Ishikawa (cell line): ENCODE data around the gene AGO1.
A peak's percentile ranks its signal among the peaks of the same experiment; 100 is the strongest.

Experiments used
- CEBPB ChIP-seq: IDR thresholded peaks from 2 replicates; pipeline ENCODE4 v1.6.1; 2012
- CREB1 ChIP-seq: IDR thresholded peaks from 2 replicates; pipeline ENCODE4 v1.6.1; 2012; ENCODE audit warnings: low read depth
- EGR1 ChIP-seq: IDR thresholded peaks from 2 replicates; pipeline ENCODE4 v1.6.1; 2012
- EP300 ChIP-seq: IDR thresholded peaks from 2 replicates; pipeline ENCODE4 v1.6.1; 2012; ENCODE audit warnings: borderline replicate concordance
- RAD21 ChIP-seq: IDR thresholded peaks from 2 replicates; pipeline ENCODE4 v1.6.1; 2012; ENCODE audit warnings: low read depth
- TAF1 ChIP-seq: IDR thresholded peaks from 2 replicates; pipeline ENCODE4 v1.6.1; 2012; ENCODE audit warnings: low read depth, mild to moderate bottlenecking
- TEAD4 ChIP-seq: IDR thresholded peaks from 2 replicates; pipeline ENCODE4 v1.6.1; 2012
- YY1 ChIP-seq: IDR thresholded peaks from 2 replicates; pipeline ENCODE4 v1.6.1; 2012; ENCODE audit warnings: low read depth
- ZBTB7A ChIP-seq: IDR thresholded peaks from 2 replicates; pipeline ENCODE4 v1.6.1; 2012; ENCODE audit warnings: low read depth
- TF ChIP-seq, protein P1 (sequence below): IDR thresholded peaks from 2 replicates; pipeline ENCODE4 v1.6.1; 2012
- TF ChIP-seq, protein P2 (sequence below): IDR thresholded peaks from 2 replicates; pipeline ENCODE4 v1.6.1; 2012; ENCODE audit warnings: low read depth, mild to moderate bottlenecking

DNA sequence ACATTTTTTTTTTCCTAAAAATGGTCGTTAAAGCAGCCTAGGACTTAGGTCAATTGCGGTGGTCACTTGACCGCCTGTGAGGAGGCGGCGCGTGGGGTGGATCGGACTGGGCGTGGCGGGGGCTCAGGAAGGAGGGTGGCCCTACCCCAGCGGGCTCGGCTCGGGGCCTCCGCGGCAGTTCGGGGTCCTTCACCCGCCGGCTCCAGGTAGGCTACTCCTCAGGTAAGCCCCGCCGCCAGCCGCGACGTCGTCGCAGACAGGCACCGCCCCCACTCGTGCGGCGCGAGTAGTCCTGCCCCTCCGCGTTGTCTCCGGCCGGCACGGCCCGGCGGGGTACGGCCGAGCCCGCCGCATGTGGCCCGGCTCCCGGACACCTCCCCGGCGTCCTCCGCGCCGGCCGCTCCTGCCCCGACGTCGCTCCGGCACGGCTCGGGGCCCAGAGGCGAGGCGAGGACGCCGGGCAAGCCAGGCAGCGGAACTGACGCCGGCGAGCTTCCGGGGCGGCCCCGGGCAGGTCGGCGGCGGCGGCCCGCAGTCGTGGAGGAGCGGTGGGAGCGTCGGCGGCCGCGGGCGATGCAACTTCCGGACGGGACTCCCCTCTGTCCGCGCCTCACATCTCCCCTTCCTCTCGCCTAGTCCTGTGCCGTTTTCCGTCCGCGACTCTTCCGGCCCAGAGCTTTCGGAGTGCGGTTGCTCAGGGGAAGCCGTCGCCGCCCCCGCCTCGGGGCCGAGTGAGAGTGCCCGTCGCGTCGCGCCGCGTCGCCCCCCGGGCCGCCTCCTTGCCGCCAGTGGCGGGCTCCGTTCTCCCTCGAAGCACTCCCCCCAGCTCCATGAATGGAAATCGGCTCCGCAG lies 47.8 kb downstream of the AGO1 start, which contains the start of gene AGO3:
- TF ChIP-seq, protein P1, sequence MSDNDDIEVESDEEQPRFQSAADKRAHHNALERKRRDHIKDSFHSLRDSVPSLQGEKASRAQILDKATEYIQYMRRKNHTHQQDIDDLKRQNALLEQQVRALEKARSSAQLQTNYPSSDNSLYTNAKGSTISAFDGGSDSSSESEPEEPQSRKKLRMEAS = peak; percentile 70; the same call in 1 of the 2 replicates
- TF ChIP-seq EGR1 (peak; percentile 76), RAD21 (no peak), CREB1 (no peak), ZBTB7A (peak; percentile 35; the same call in 1 of the 2 replicates), TAF1 (peak; percentile 75; the same call in 1 of the 2 replicates), YY1 (peak; percentile 34; the same call in 1 of the 2 replicates), EP300 (no peak), CEBPB (no peak), TEAD4 (no peak)
- TF ChIP-seq, protein P2, sequence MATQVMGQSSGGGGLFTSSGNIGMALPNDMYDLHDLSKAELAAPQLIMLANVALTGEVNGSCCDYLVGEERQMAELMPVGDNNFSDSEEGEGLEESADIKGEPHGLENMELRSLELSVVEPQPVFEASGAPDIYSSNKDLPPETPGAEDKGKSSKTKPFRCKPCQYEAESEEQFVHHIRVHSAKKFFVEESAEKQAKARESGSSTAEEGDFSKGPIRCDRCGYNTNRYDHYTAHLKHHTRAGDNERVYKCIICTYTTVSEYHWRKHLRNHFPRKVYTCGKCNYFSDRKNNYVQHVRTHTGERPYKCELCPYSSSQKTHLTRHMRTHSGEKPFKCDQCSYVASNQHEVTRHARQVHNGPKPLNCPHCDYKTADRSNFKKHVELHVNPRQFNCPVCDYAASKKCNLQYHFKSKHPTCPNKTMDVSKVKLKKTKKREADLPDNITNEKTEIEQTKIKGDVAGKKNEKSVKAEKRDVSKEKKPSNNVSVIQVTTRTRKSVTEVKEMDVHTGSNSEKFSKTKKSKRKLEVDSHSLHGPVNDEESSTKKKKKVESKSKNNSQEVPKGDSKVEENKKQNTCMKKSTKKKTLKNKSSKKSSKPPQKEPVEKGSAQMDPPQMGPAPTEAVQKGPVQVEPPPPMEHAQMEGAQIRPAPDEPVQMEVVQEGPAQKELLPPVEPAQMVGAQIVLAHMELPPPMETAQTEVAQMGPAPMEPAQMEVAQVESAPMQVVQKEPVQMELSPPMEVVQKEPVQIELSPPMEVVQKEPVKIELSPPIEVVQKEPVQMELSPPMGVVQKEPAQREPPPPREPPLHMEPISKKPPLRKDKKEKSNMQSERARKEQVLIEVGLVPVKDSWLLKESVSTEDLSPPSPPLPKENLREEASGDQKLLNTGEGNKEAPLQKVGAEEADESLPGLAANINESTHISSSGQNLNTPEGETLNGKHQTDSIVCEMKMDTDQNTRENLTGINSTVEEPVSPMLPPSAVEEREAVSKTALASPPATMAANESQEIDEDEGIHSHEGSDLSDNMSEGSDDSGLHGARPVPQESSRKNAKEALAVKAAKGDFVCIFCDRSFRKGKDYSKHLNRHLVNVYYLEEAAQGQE = no peak; the same call in 1 of the 2 replicates
